NCI-H2227 (cell line): Measurements from ENCODE around the gene HOXC13.

Source experiments
- DNase-seq: peaks from one replicate; lab custom pipeline; 2025; ENCODE audit not compliant: unreplicated experiment; lab: John Stamatoyannopoulos, UW

Gene HOXC13

GRCh38 chr12:53992377-53992889, 53.8 kb downstream of the HOXC13 start:
- no peak for DNase-seq

GRCh38 chr12:53993162-53994008, 54.8 kb downstream of the HOXC13 start:
- no peak for DNase-seq

- DNase-seq = no peak
Observed at GRCh38 chr12:53994009-53994263, 55.3 kb downstream of the HOXC13 start.

GRCh38 chr12:53994264-53995001, 55.8 kb downstream of the HOXC13 start:
- DNase-seq = no peak

- DNase-seq = no peak
Observed at GRCh38 chr12:53995002-53995377, 56.4 kb downstream of the HOXC13 start.

- DNase-seq = no peak
Observed at GRCh38 chr12:53995378-53996239, 57.0 kb downstream of the HOXC13 start.
